ENCODE measurements around the gene BCL2. TPM values are rescaled to one million over a fixed set of nuclear protein-coding genes. Genes with fewer than 3 reads are reported as not detected.

The BCL2 gene
- total RNA-seq, 1 donor from 2014 or later, result 9.3 TPM

GRCh38 chr18:63318889-63319382 lies 633 bp downstream of the BCL2 start:
- DNase-seq (ENCODE audit: low spot score in 2 of 2, unreplicated experiment in 2 of 2), result no peak
- no peak for TF ChIP-seq CTCF (IDR thresholded peaks at IDR 0.05; ENCODE audit: unreplicated experiment)
- Mint-ChIP-seq H3K4me3 (peak overlapping the region; percentile 95), H3K4me1 (peaks cover 36% of the 10 kb centered on the region), H3K36me3 (no peaks in the 10 kb centered on the region), H3K27me3 (ENCODE audit: low read depth) (peaks cover 26% of the 10 kb centered on the region), H3K9me3 (no peaks in the 10 kb centered on the region), H3K27ac (peak overlapping the region; percentile 64)

GRCh38 chr18:63317982-63318888 lies 1.3 kb downstream of the BCL2 start:
- no peaks in the 10 kb centered on the region for H3K9me3 Mint-ChIP-seq
- H3K27ac Mint-ChIP-seq, result no peak overlapping the region
- peak; percentile 62 for TF ChIP-seq CTCF (IDR thresholded peaks at IDR 0.05; ENCODE audit: unreplicated experiment)
- peak in 1 of 2 experiments; percentile 35 for DNase-seq (ENCODE audit: low spot score in 2 of 2, unreplicated experiment in 2 of 2)
- no peaks in the 10 kb centered on the region for H3K36me3 Mint-ChIP-seq
- peak overlapping the region; percentile 95 for H3K4me3 Mint-ChIP-seq
- peaks cover 26% of the 10 kb centered on the region for H3K27me3 Mint-ChIP-seq (ENCODE audit: low read depth)
- peaks cover 40% of the 10 kb centered on the region for H3K4me1 Mint-ChIP-seq

DNA sequence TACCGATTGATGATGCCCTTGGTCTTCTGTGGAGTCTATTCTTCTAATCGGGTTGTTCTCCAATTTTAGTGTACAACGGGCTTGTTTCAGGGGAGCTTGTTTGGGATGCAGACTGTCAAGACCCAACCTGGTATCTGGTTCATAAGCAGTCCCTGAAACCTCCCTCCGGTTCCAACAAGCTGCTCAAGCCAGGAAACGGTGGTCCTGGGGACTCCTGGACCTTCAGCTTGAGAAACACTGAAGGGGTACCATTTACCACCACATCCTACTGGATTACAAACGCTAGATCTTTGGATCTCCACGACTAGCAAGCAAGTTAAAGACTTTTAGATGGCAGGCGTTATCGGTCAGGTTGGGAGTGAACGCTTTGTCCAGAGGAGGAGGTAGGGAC lies 2.0 kb downstream of the BCL2 start:
- Mint-ChIP-seq H3K9me3 (no peaks in the 10 kb centered on the region), H3K27ac (no peak overlapping the region), H3K4me1 (peaks cover 41% of the 10 kb centered on the region), H3K36me3 (no peaks in the 10 kb centered on the region), H3K4me3 (peak overlapping the region; percentile 70), H3K27me3 (ENCODE audit: low read depth) (peaks cover 26% of the 10 kb centered on the region)
- no peak for TF ChIP-seq CTCF (IDR thresholded peaks at IDR 0.05; ENCODE audit: unreplicated experiment)
- DNase-seq (ENCODE audit: low spot score in 2 of 2, unreplicated experiment in 2 of 2), result no peak

DNA sequence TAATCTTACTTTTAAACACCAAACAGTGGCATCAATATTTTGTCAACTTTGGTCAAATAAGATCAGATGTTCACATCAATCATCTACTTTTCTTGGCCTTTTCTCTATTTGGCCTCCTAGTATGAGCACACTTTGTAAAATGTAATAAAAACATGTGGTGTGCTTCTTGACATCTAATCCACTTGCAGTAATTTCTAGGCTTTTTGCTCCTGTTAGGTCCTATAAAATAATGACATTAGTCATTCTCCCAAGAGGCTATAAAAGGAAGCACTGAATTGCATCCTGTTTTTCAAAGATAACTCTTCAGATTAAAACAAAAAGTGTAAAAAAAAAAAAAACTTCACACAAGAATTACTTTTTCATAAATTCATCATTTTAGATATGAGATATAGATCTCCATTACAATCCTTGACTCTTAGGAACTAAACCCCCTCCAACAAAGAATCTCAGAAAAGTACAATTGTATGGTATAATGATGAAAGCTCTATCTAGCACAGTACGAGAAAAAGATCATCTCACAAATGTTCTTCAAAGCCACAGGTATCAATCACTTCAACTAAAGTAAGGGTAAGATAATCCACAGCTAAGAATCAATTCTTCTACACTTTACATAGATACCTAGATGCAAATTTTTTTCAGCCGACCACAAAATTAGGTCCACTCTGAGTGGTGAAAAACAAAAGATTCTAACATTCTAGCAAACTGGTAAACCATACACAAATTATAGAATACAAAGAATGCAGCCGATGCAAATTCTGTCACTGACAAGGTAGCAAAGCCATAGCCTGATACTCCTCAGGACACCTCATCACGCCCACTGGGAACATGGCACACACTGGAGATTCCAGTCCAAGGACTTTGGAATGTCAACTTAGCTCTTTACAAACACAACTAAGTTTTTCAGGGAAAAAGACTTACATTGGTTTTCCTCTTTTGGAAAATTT lies 2.7 kb downstream of the BCL2 start:
- no peak for DNase-seq (ENCODE audit: low spot score in 2 of 2, unreplicated experiment in 2 of 2)
- no peak for TF ChIP-seq CTCF (IDR thresholded peaks at IDR 0.05; ENCODE audit: unreplicated experiment)
- Mint-ChIP-seq H3K27ac (peak overlapping the region; percentile 8), H3K4me3 (peak overlapping the region; percentile 70), H3K9me3 (no peaks in the 10 kb centered on the region), H3K4me1 (peaks cover 43% of the 10 kb centered on the region), H3K36me3 (no peaks in the 10 kb centered on the region), H3K27me3 (ENCODE audit: low read depth) (peaks cover 26% of the 10 kb centered on the region)

DNA sequence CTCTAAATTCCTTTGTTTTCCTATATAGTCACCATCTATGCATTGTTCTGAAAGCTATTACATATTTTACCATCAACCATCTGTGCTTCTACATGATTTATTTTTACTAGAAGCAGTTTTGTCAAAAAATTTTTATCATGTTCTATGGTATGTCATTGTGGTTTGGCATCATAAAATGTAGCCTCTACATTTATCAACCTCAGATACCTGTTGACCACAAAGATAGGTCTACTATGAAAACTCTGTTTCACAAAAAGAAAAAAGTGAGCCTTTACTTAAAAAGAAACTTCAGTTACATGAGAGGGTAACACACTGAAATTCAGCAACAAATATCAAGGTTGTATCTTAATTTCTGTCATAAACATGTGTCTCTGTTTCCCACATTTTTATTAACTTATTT lies 3.7 kb downstream of the BCL2 start:
- H3K4me3 Mint-ChIP-seq, result no peak overlapping the region
- H3K27ac Mint-ChIP-seq, result no peak overlapping the region
- peaks cover 26% of the 10 kb centered on the region for H3K27me3 Mint-ChIP-seq (ENCODE audit: low read depth)
- no peak for DNase-seq (ENCODE audit: low spot score in 2 of 2, unreplicated experiment in 2 of 2)
- no peaks in the 10 kb centered on the region for H3K9me3 Mint-ChIP-seq
- TF ChIP-seq CTCF (IDR thresholded peaks at IDR 0.05; ENCODE audit: unreplicated experiment), result no peak
- H3K36me3 Mint-ChIP-seq, result no peaks in the 10 kb centered on the region
- peaks cover 47% of the 10 kb centered on the region for H3K4me1 Mint-ChIP-seq

Data from mesothelial cell of epicardium (in vitro differentiated cells).